Upper lobe of left lung (tissue), 4 donors: ENCODE data around the gene CYGB.

ENCODE experiments used
- EP300 ChIP-seq, 4 donors: sonication (generic); formaldehyde crosslinking; IDR thresholded peaks; one replicate each; pipeline ENCODE4 v1.5.1; 2017; ENCODE audit warnings: antibody characterized with exemption in 4 of 4, control low read depth in 2 of 4
- POLR2A ChIP-seq, 4 donors: fragments of 450-650 bp; IDR thresholded peaks; one replicate each; pipeline ENCODE4 v1.5.1; 2016 to 2017; ENCODE audit warnings: antibody characterized with exemption in 4 of 4, mild to moderate bottlenecking in 2 of 4
- POLR2AphosphoS5 ChIP-seq, 2 donors: sonication (generic); formaldehyde crosslinking; IDR thresholded peaks; one replicate each; pipeline ENCODE4 v1.5.1; 2017; ENCODE audit warnings: antibody characterized with exemption in 2 of 2
- TF ChIP-seq, protein P1 (sequence below), 6 experiments: fragments of 450-650 bp in 4 of 6; fragments of 200-600 bp in 2 of 6; sonication (generic) in 2 of 6; IDR thresholded peaks; one replicate each; pipeline ENCODE4 v1.5.1; 2016 to 2019; ENCODE audit warnings: antibody characterized with exemption in 6 of 6

DNA sequence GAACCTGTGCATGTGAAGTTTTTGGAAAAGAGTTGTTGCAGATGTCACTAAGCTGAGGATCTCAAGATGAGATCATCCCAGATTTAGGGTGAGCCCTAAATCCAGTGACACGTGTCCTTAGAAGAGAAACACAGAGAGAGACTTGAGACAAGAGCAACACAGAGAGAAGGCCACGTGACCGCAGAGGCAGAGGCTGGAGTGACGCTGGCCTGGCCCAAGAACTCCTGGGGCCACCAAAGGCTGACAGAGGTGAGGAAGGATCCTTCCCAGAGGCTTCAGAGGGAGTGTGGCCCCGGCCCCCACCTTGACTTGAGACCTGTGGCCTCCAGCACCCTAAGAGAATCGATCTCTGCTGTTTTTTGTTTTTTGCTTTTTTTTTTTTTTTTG is 24.2 kb downstream of the CYGB start:
- no peak for TF ChIP-seq POLR2AphosphoS5 (IDR thresholded peaks at IDR 0.05)
- TF ChIP-seq, protein P1, sequence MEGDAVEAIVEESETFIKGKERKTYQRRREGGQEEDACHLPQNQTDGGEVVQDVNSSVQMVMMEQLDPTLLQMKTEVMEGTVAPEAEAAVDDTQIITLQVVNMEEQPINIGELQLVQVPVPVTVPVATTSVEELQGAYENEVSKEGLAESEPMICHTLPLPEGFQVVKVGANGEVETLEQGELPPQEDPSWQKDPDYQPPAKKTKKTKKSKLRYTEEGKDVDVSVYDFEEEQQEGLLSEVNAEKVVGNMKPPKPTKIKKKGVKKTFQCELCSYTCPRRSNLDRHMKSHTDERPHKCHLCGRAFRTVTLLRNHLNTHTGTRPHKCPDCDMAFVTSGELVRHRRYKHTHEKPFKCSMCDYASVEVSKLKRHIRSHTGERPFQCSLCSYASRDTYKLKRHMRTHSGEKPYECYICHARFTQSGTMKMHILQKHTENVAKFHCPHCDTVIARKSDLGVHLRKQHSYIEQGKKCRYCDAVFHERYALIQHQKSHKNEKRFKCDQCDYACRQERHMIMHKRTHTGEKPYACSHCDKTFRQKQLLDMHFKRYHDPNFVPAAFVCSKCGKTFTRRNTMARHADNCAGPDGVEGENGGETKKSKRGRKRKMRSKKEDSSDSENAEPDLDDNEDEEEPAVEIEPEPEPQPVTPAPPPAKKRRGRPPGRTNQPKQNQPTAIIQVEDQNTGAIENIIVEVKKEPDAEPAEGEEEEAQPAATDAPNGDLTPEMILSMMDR (IDR thresholded peaks at IDR 0.05), result no peak
- TF ChIP-seq EP300 (IDR thresholded peaks at IDR 0.05), result no peak
- no peak for TF ChIP-seq POLR2A (IDR thresholded peaks at IDR 0.05)
